Adrenal gland (tissue), 12 donors: Measurements from ENCODE around the gene PIEZO2. TPM values are rescaled to one million over a fixed set of nuclear protein-coding genes. Genes with fewer than 3 reads are reported as not detected.

Experiments
- DNase-seq, 7 donors: peaks; one replicate each; pipeline ENCODE4 v3.0.0-alpha.2; 2019 to 2020
- H3K27ac ChIP-seq, 5 donors: fragments of 200-600 bp; sonication (generic) in 4 of 5; 1 replicate in 3 of 5; 2 replicates in 2 of 5; pipeline versions ENCODE4 v1.5.1 to v1.8.0; 2016 to 2020; ENCODE audit warnings: mild to moderate bottlenecking in 1 of 5
- H3K27me3 ChIP-seq: fragments of 200-600 bp; 2 replicates; pipeline ENCODE4 v1.8.0; 2021
- H3K36me3 ChIP-seq, 2 donors: fragments of 200-600 bp; replicated peaks in 1 of 2; 1 replicate in 1 of 2; 2 replicates in 1 of 2; pipeline versions ENCODE4 v1.5.1 to v1.8.0; 2018 to 2022
- H3K4me1 ChIP-seq, 2 donors: fragments of 200-600 bp; replicated peaks in 1 of 2; 1 replicate in 1 of 2; 2 replicates in 1 of 2; pipeline versions ENCODE4 v1.5.1 to v1.8.0; 2018 to 2021
- H3K4me3 ChIP-seq, 4 donors: fragments of 200-600 bp; sonication (generic) in 3 of 4; one replicate each; pipeline ENCODE4 v1.5.1; 2016 to 2018
- H3K9me3 ChIP-seq, 3 donors: fragments of 200-600 bp; sonication (generic) in 1 of 3; replicated peaks in 1 of 3; 1 replicate in 2 of 3; 2 replicates in 1 of 3; pipeline versions ENCODE4 v1.5.1 to v1.8.0; 2016 to 2021
- POLR2A ChIP-seq, 2 donors: fragments of 450-650 bp; IDR thresholded peaks; one replicate each; pipeline ENCODE4 v1.6.1; 2017; ENCODE audit warnings: antibody characterized with exemption in 2 of 2, mild to moderate bottlenecking in 2 of 2, moderate library complexity in 1 of 2
- WGBS, 4 donors: extraction: QIAGEN DNeasy Blood & Tissue Kit in 2 of 4; methylation state at CpG; one replicate each; pipeline versions ENCODE4 v1.1.5 to v1.1.7; 2013 to 2017; 5-methylcytosine and 5-hydroxymethylcytosine counted together
- intact Hi-C, 2 donors: fragments of 100-400 bp; cut with DNase I; formaldehyde crosslinking; loops; one replicate each; pipeline versions ENCODE4 v1.14.1 to v1.15.0; 2022 to 2023
- polyA plus RNA-seq, 3 donors: library from polyadenylated mRNA; stranded (reverse); fragments of 200-250 nt in 2 of 3; fragments of 350-450 nt in 1 of 3; fragmentation: Illumina TruSeq in 1 of 3; extraction: RNeasy Lipid Tissue Mini Kit (QIAGEN cat#74804) in 1 of 3; gene quantifications; one replicate each; pipeline ENCODE4 v1.2.3, GENCODE V29; 2013 to 2014
- total RNA-seq, 9 donors: library from RNA; depleted of rRNA in 4 of 9; stranded (reverse); fragments of >200 nt in 4 of 9; fragments of 120-200 nt in 1 of 9; fragmentation: NEBNext Ultra II Directional in 1 of 9; extraction: Animal tissue kit (Norgen Biotek cat#: 25700) in 1 of 9; gene quantifications; one replicate each; pipeline versions ENCODE4 v1.1.0 to v1.2.4, GENCODE V29; 2013 to 2023
- TF ChIP-seq, protein P1 (sequence below), 6 experiments: fragments of 450-650 bp in 4 of 6; fragments of 200-600 bp in 2 of 6; sonication (generic) in 1 of 6; IDR thresholded peaks; 1 replicate in 5 of 6; 2 replicates in 1 of 6; pipeline versions ENCODE4 v1.5.1 to v1.8.0; 2016 to 2021; ENCODE audit warnings: antibody characterized with exemption in 6 of 6, mild to moderate bottlenecking in 2 of 6, moderate library complexity in 1 of 6
- donor health status: healthy with polysubstance abuse.
- donor health status: Bipolar disorder and iron deficiency.
- donor health status: DM: yes; HTN: yes; CAD: no.
- donor health status: DM: no; HTN: no; CAD: no.
- donor health status: DM: no; HTN: no; CAD: no.
- donor health status: DM: yes; HTN: yes; CAD: no.

PIEZO2 gene
- total and polyA plus RNA-seq, 12 donors = 0.88 to 18.0 (median 2.6) TPM

GRCh38 chr18:11112286-11112685 lies 37.1 kb downstream of the PIEZO2 start:
- no peaks in the 10 kb centered on the region for H3K4me1 ChIP-seq
- H3K9me3 ChIP-seq = no peaks in the 10 kb centered on the region
- no peaks in the 10 kb centered on the region for H3K36me3 ChIP-seq
- intact Hi-C loops = no loop called here
- no peak overlapping the region for H3K27ac ChIP-seq
- H3K27me3 ChIP-seq = no peaks in the 10 kb centered on the region
- 88 to 93% (median 92%) methylated on average over 3 of the region's 3 CpGs for WGBS, 4 donors
- no peak for DNase-seq
- H3K4me3 ChIP-seq = no peak overlapping the region
- no peak for TF ChIP-seq POLR2A (IDR thresholded peaks at IDR 0.05)
- TF ChIP-seq, protein P1, sequence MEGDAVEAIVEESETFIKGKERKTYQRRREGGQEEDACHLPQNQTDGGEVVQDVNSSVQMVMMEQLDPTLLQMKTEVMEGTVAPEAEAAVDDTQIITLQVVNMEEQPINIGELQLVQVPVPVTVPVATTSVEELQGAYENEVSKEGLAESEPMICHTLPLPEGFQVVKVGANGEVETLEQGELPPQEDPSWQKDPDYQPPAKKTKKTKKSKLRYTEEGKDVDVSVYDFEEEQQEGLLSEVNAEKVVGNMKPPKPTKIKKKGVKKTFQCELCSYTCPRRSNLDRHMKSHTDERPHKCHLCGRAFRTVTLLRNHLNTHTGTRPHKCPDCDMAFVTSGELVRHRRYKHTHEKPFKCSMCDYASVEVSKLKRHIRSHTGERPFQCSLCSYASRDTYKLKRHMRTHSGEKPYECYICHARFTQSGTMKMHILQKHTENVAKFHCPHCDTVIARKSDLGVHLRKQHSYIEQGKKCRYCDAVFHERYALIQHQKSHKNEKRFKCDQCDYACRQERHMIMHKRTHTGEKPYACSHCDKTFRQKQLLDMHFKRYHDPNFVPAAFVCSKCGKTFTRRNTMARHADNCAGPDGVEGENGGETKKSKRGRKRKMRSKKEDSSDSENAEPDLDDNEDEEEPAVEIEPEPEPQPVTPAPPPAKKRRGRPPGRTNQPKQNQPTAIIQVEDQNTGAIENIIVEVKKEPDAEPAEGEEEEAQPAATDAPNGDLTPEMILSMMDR (IDR thresholded peaks at IDR 0.05) = no peak

DNA sequence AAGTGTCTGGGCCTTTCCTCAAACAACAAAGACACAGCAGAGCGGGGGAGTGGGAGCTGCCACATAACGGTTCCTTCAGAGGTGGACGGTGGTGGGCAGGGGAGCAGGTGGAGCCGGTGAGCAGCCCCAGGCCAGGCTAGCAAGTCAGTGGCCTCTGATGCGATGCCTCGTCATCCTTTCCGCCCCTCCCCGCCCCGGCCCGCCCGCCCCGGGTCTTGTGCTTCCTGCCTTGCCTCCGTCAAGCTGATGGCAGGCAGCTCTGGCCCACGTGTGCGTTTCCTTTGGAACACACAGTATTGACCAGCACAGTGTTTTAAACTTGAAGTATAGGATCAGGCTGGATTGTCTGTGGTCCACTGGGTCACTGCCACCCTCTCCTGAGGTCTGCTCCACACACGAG lies 38.9 kb downstream of the PIEZO2 start:
- 85 to 92% (median 89%) methylated on average over 4 to 16 of the region's 16 CpGs for WGBS, 4 donors

DNA sequence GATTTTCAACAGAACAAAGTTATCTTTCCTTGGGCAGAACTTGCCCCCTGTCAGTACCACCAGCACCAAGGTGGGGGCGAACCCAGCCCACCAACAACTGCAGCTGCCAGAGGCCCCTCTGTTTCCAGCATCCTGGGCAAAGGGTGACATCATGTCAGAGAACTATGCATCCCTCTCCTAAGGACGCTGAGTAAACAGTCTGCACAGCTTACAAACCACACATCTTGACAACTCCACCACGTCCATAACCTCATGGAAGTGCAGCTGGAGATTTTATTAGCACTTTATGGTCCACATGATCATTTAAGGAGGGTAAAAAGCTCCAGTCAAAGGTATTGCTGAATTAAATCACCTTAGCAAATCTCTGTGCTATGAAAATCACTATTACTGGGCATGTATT lies 40.4 kb downstream of the PIEZO2 start:
- Histone ChIP-seq H3K27me3 (no peaks in the 10 kb centered on the region), H3K27ac (no peak overlapping the region), H3K9me3 (no peaks in the 10 kb centered on the region), H3K36me3 (no peaks in the 10 kb centered on the region), H3K4me1 (no peaks in the 10 kb centered on the region), H3K4me3 (no peak overlapping the region)
- WGBS, 4 donors = 21 to 63% (median 40%) methylated on average over 3 of the region's 3 CpGs
- intact Hi-C loops = no loop called here
- no peak for DNase-seq
- TF ChIP-seq, protein P1 (IDR thresholded peaks at IDR 0.05) = no peak
- no peak for TF ChIP-seq POLR2A (IDR thresholded peaks at IDR 0.05)

More for the DNA sequence above, 38.9 kb downstream of the PIEZO2 start:
- no peak for DNase-seq
- Histone ChIP-seq H3K36me3 (no peaks in the 10 kb centered on the region), H3K27ac (no peak overlapping the region), H3K27me3 (no peaks in the 10 kb centered on the region), H3K9me3 (no peaks in the 10 kb centered on the region), H3K4me1 (no peaks in the 10 kb centered on the region), H3K4me3 (no peak overlapping the region)
- no peak for TF ChIP-seq POLR2A (IDR thresholded peaks at IDR 0.05)
- TF ChIP-seq, protein P1 (IDR thresholded peaks at IDR 0.05) = no peak
- intact Hi-C loops = no loop called here

GRCh38 chr18:11106894-11107293 lies 42.5 kb downstream of the PIEZO2 start:
- 72 to 83% (median 80%) methylated on average over 6 of the region's 6 CpGs for WGBS, 4 donors
- no peak for TF ChIP-seq POLR2A (IDR thresholded peaks at IDR 0.05)
- TF ChIP-seq, protein P1 (IDR thresholded peaks at IDR 0.05) = no peak
- Histone ChIP-seq H3K9me3 (no peaks in the 10 kb centered on the region), H3K4me3 (no peak overlapping the region), H3K36me3 (no peaks in the 10 kb centered on the region), H3K27me3 (no peaks in the 10 kb centered on the region), H3K4me1 (no peaks in the 10 kb centered on the region), H3K27ac (no peak overlapping the region)
- intact Hi-C loops = no loop called here
- DNase-seq = no peak
